Glutamatergic neuron (in vitro differentiated cells): ENCODE measurements around the gene SMOC2. TPM values are rescaled to one million over a fixed set of nuclear protein-coding genes. Genes with fewer than 3 reads are reported as not detected.

Experiments used
- DNase-seq: peaks from one replicate; pipeline ENCODE4 v3.0.0; 2022
- H3K27ac Mint-ChIP-seq: one replicate; pipeline ENCODE4 v1.8.0; 2020; ENCODE audit warnings: mild to moderate bottlenecking, mixed read lengths, inconsistent platforms; ENCODE audit not compliant: unreplicated experiment
- H3K27me3 Mint-ChIP-seq: one replicate; pipeline ENCODE4 v1.8.0; 2020; ENCODE audit warnings: mild to moderate bottlenecking, moderate library complexity, mixed read lengths, inconsistent platforms; ENCODE audit not compliant: unreplicated experiment
- H3K36me3 Mint-ChIP-seq: one replicate; pipeline ENCODE4 v1.8.0; 2020; ENCODE audit warnings: mild to moderate bottlenecking, mixed read lengths, inconsistent platforms; ENCODE audit not compliant: unreplicated experiment
- H3K4me1 Mint-ChIP-seq: one replicate; pipeline ENCODE4 v1.8.0; 2020; ENCODE audit warnings: mild to moderate bottlenecking, low read depth, mixed read lengths, inconsistent platforms; ENCODE audit not compliant: unreplicated experiment
- H3K4me3 Mint-ChIP-seq: one replicate; pipeline ENCODE4 v1.8.0; 2020; ENCODE audit warnings: mild to moderate bottlenecking, mixed read lengths, inconsistent platforms; ENCODE audit not compliant: unreplicated experiment
- H3K9me3 Mint-ChIP-seq: one replicate; pipeline ENCODE4 v1.8.0; 2020; ENCODE audit warnings: mild to moderate bottlenecking, moderate library complexity, mixed read lengths, inconsistent platforms; ENCODE audit not compliant: unreplicated experiment
- CTCF ChIP-seq: fragments of 200-600 bp; sonication (generic); IDR thresholded peaks from one replicate; pipeline ENCODE4 v1.5.0; 2021; ENCODE audit not compliant: partially characterized antibody, unreplicated experiment
- total RNA-seq: library from RNA; stranded (reverse); fragmentation: NEBNext Ultra II Directional; extraction: Animal tissue kit (Norgen Biotek cat#: 25700); gene quantifications from one replicate; pipeline ENCODE4 v1.2.1, GENCODE V29; 2021; ENCODE audit not compliant: unreplicated experiment

The SMOC2 gene
- total RNA-seq, 1 donor from 2014 or later, result 0.44 TPM

GRCh38 chr6:168417191-168417590, 23.8 kb upstream of the SMOC2 start:
- Mint-ChIP-seq H3K27ac (no peak overlapping the region), H3K4me3 (no peak overlapping the region), H3K27me3 (no peaks in the 10 kb centered on the region), H3K9me3 (peaks cover 2% of the 10 kb centered on the region), H3K36me3 (no peaks in the 10 kb centered on the region), H3K4me1 (peaks cover 14% of the 10 kb centered on the region)
- no peak for TF ChIP-seq CTCF
- no peak for DNase-seq

DNA sequence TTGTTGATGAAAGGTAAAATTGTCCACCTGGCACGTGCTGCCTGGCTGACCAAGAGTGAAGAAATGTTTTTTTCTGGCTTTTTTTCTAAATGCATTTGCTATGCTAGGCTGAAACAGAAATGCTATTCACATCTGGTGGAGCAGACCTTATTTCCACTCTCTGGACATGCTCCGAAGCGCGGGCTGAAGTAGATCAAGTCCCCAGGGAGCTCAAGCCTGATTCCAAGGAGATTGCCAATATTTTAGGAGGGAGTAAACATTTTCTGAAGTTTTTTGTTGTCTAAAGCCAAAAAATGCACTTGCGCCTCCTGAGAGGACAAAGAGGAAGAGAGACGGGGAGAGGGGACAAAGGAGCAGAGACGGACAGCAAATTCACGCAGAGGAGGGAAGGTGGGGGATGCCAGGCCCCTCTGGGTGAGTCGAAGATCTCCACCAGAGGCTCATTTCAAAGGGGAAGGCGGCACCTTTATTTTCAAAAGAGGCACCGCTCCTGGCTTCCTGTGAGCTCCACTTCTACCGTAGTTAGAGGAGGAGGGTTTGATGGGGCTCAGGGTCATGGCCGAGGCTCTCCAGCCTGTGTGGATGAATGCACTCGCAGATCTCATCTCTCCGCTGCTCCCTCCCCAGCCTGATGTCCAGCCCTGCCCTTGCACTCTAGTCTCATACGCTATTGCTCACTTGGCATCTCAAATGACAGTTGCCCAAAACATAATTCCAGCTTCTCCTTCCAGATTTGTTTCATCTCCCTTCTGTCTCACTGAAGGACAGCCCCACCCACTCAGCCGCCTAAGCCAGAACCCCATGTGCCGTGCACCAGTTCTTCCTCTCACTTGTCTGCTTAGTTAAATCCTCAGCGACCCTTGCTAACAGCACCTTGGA, 23.1 kb upstream of the SMOC2 start:
- H3K27me3 Mint-ChIP-seq, result no peaks in the 10 kb centered on the region
- H3K36me3 Mint-ChIP-seq, result no peaks in the 10 kb centered on the region
- peaks cover 2% of the 10 kb centered on the region for H3K9me3 Mint-ChIP-seq
- TF ChIP-seq CTCF, result no peak
- no peak for DNase-seq
- peak overlapping the region; percentile 56 for H3K4me3 Mint-ChIP-seq
- H3K27ac Mint-ChIP-seq, result peak overlapping the region; percentile 38
- peaks cover 14% of the 10 kb centered on the region for H3K4me1 Mint-ChIP-seq

DNA sequence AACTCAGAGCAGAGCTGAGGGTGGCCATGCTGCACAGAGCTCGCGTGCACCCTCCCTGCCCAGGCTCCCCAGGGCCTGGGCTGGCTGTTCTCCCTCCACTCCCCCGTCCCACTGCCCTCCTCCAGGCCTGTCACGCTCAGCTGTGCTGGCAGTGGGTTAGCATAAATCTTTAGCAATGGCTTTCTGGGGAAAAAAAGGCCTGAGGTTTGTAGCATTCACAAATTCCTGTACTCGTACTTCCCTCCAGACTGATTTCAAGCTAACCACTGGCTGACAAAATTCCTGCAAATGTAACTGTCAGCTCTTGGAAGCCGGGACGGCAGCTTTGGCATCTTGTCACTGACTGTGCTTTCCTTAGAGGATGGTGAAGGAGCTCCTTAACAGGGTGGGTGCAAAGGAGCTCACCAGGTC, 22.3 kb upstream of the SMOC2 start:
- Mint-ChIP-seq H3K27ac (no peak overlapping the region), H3K27me3 (no peaks in the 10 kb centered on the region), H3K36me3 (no peaks in the 10 kb centered on the region), H3K4me3 (no peak overlapping the region), H3K9me3 (peaks cover 2% of the 10 kb centered on the region), H3K4me1 (peaks cover 14% of the 10 kb centered on the region)
- TF ChIP-seq CTCF, result no peak
- no peak for DNase-seq

DNA sequence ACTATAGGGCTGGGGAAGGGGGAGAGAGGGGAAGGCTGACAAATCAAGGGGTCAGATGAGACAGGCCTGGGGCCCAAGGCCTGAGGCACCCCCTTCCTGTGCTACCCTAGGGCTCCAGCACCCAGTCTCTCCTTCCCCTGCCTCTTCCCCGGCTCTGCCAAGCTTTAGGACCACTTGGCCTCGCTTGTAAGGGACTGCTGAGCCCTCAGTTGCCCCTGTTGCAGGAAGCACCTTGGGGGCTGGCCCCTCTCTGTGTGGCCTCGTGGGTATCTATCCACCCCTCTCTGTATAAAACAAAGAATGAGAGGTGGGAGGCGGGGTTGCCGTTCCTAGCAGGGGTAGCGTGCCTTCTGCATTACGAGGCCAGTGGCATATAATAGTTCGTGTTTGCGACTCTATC, 21.4 kb upstream of the SMOC2 start:
- Mint-ChIP-seq H3K4me1 (peaks cover 14% of the 10 kb centered on the region), H3K4me3 (no peak overlapping the region), H3K27me3 (no peaks in the 10 kb centered on the region), H3K36me3 (no peaks in the 10 kb centered on the region), H3K27ac (no peak overlapping the region), H3K9me3 (peaks cover 2% of the 10 kb centered on the region)
- no peak for TF ChIP-seq CTCF
- DNase-seq, result no peak

- Mint-ChIP-seq H3K27ac (no peak overlapping the region), H3K36me3 (no peaks in the 10 kb centered on the region), H3K9me3 (peaks cover 2% of the 10 kb centered on the region), H3K27me3 (no peaks in the 10 kb centered on the region), H3K4me1 (peaks cover 14% of the 10 kb centered on the region), H3K4me3 (no peak overlapping the region)
- no peak for DNase-seq
- TF ChIP-seq CTCF, result no peak
Observed at GRCh38 chr6:168420084-168420483, 20.9 kb upstream of the SMOC2 start.
